ENCODE measurements around the gene GLI3. TPM values are rescaled to one million over a fixed set of nuclear protein-coding genes. Genes with fewer than 3 reads are reported as not detected.

The GLI3 gene
- total and polyA plus RNA-seq, 2 donors from 2014 or later = 0.92 to 11.1 TPM

- Histone ChIP-seq H3K27me3 (ENCODE audit: control insufficient read depth, insufficient read depth, low read length) (no peaks in the 10 kb centered on the region), H3K9ac (ENCODE audit: low read length in 3 of 3) (no peak overlapping the region), H3K4me3 (ENCODE audit: low read length in 3 of 3) (no peak overlapping the region), H3K4me1 (ENCODE audit: control insufficient read depth in 2 of 3, insufficient read depth in 2 of 3, low read depth in 1 of 3, low read length in 3 of 3) (no peaks in the 10 kb centered on the region), H3K9me3 (ENCODE audit: control insufficient read depth in 2 of 3, insufficient read depth in 1 of 3, low read length in 3 of 3) (no peaks in the 10 kb centered on the region), H3K36me3 (ENCODE audit: control insufficient read depth in 2 of 3, insufficient read depth in 3 of 3, low read length in 3 of 3) (no peaks in the 10 kb centered on the region), H3K27ac (ENCODE audit: low read depth in 2 of 2, low read length in 2 of 2) (no peak overlapping the region)
- FAIRE-seq = no peak
- intact Hi-C loops (cut with DNase I) = no loop called here
- TF ChIP-seq CTCF (IDR thresholded peaks at IDR 0.05; ENCODE audit: borderline replicate concordance, extremely low read depth, insufficient read depth) = no peak
- DNase-seq = no peak
These were observed 17.2 kb upstream of the GLI3 start for GRCh38 chr7:42254217-42254616.

DNA sequence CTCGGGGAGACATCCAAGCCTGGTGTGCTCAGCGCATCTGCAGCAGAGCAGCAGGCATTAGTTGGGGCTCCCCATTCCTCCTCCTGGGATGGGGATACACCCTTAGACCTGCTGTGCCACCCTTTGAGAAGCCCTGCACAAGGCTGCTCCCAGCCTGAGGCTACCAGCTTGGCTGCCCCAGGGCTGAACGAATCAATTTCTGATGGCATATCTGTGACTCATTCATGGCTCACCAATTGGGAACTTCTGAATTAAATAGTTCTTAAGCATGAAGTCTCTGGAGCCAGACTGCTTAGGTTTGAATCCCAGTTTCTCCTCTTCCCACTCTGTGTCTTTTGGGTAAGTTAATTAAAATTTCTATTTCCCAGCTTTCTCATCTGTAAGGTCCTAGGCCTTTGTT is 16.3 kb upstream of the GLI3 start:
- no peak for TF ChIP-seq CTCF (IDR thresholded peaks at IDR 0.05; ENCODE audit: borderline replicate concordance, extremely low read depth, insufficient read depth)
- intact Hi-C loops (cut with DNase I) = no loop called here
- no peaks in the 10 kb centered on the region for H3K36me3 ChIP-seq (ENCODE audit: control insufficient read depth in 2 of 3, insufficient read depth in 3 of 3, low read length in 3 of 3)
- H3K27ac ChIP-seq (ENCODE audit: low read depth in 2 of 2, low read length in 2 of 2) = no peak overlapping the region
- FAIRE-seq (no peak), DNase-seq (no peak)
- H3K9ac ChIP-seq (ENCODE audit: low read length in 3 of 3) = no peak overlapping the region
- H3K4me3 ChIP-seq (ENCODE audit: low read length in 3 of 3) = no peak overlapping the region
- no peaks in the 10 kb centered on the region for H3K9me3 ChIP-seq (ENCODE audit: control insufficient read depth in 2 of 3, insufficient read depth in 1 of 3, low read length in 3 of 3)
- no peaks in the 10 kb centered on the region for H3K27me3 ChIP-seq (ENCODE audit: control insufficient read depth, insufficient read depth, low read length)
- H3K4me1 ChIP-seq (ENCODE audit: control insufficient read depth in 2 of 3, insufficient read depth in 2 of 3, low read depth in 1 of 3, low read length in 3 of 3) = no peaks in the 10 kb centered on the region

GRCh38 chr7:42250411-42250810 is 13.4 kb upstream of the GLI3 start:
- H3K27me3 ChIP-seq (ENCODE audit: control insufficient read depth, insufficient read depth, low read length) = no peaks in the 10 kb centered on the region
- H3K9ac ChIP-seq (ENCODE audit: low read length in 3 of 3) = no peak overlapping the region
- H3K4me3 ChIP-seq (ENCODE audit: low read length in 3 of 3) = no peak overlapping the region
- no peaks in the 10 kb centered on the region for H3K9me3 ChIP-seq (ENCODE audit: control insufficient read depth in 2 of 3, insufficient read depth in 1 of 3, low read length in 3 of 3)
- no peaks in the 10 kb centered on the region for H3K4me1 ChIP-seq (ENCODE audit: control insufficient read depth in 2 of 3, insufficient read depth in 2 of 3, low read depth in 1 of 3, low read length in 3 of 3)
- FAIRE-seq (no peak), DNase-seq (no peak)
- no peak overlapping the region for H3K27ac ChIP-seq (ENCODE audit: low read depth in 2 of 2, low read length in 2 of 2)
- intact Hi-C loops (cut with DNase I) = no loop called here
- H3K36me3 ChIP-seq (ENCODE audit: control insufficient read depth in 2 of 3, insufficient read depth in 3 of 3, low read length in 3 of 3) = no peaks in the 10 kb centered on the region
- no peak for TF ChIP-seq CTCF (IDR thresholded peaks at IDR 0.05; ENCODE audit: borderline replicate concordance, extremely low read depth, insufficient read depth)

- TF ChIP-seq CTCF (IDR thresholded peaks at IDR 0.05; ENCODE audit: borderline replicate concordance, extremely low read depth, insufficient read depth) = no peak
- H3K9me3 ChIP-seq (ENCODE audit: control insufficient read depth in 2 of 3, insufficient read depth in 1 of 3, low read length in 3 of 3) = no peaks in the 10 kb centered on the region
- no peak overlapping the region for H3K27ac ChIP-seq (ENCODE audit: low read depth in 2 of 2, low read length in 2 of 2)
- no peaks in the 10 kb centered on the region for H3K36me3 ChIP-seq (ENCODE audit: control insufficient read depth in 2 of 3, insufficient read depth in 3 of 3, low read length in 3 of 3)
- no peaks in the 10 kb centered on the region for H3K27me3 ChIP-seq (ENCODE audit: control insufficient read depth, insufficient read depth, low read length)
- H3K4me1 ChIP-seq (ENCODE audit: control insufficient read depth in 2 of 3, insufficient read depth in 2 of 3, low read depth in 1 of 3, low read length in 3 of 3) = no peaks in the 10 kb centered on the region
- FAIRE-seq (no peak), DNase-seq (no peak)
- no peak overlapping the region for H3K9ac ChIP-seq (ENCODE audit: low read length in 3 of 3)
- H3K4me3 ChIP-seq (ENCODE audit: low read length in 3 of 3) = no peak overlapping the region
- intact Hi-C loops (cut with DNase I) = no loop called here
These were observed 11.6 kb upstream of the GLI3 start for GRCh38 chr7:42248579-42248978.

All from kidney (tissue), 14 donors.